Endodermal cell (in vitro differentiated cells): Measurements from ENCODE around the gene EMD. TPM values are rescaled to one million over a fixed set of nuclear protein-coding genes. Genes with fewer than 3 reads are reported as not detected.

Experiments
- DNase-seq: peaks from one replicate; pipeline ENCODE4 v3.0.0-alpha.2; 2017
- H3K27ac ChIP-seq: 2 replicates; pipeline ENCODE4 v1.5.1; 2013; ENCODE audit warnings: mild to moderate bottlenecking, low read depth, low read length, moderate library complexity
- H3K27me3 ChIP-seq: 2 replicates; pipeline ENCODE4 v1.6.1; 2013; ENCODE audit warnings: mild to moderate bottlenecking, low read length, moderate library complexity; ENCODE audit not compliant: insufficient read depth, control insufficient read depth, poor library complexity, severe bottlenecking
- H3K36me3 ChIP-seq: 2 replicates; pipeline ENCODE4 v1.7.0; 2013; ENCODE audit warnings: mild to moderate bottlenecking, low read length, moderate library complexity; ENCODE audit not compliant: control insufficient read depth, insufficient read depth
- H3K4me1 ChIP-seq: one replicate; pipeline ENCODE4 v1.7.0; 2013; ENCODE audit warnings: low read length; ENCODE audit not compliant: control insufficient read depth, insufficient read depth
- H3K4me3 ChIP-seq: 2 replicates; pipeline ENCODE4 v1.5.1; 2013; ENCODE audit warnings: mild to moderate bottlenecking, low read length, moderate library complexity
- H3K9ac ChIP-seq: 2 replicates; pipeline ENCODE4 v1.6.1; 2013; ENCODE audit warnings: mild to moderate bottlenecking, low read length, moderate library complexity; ENCODE audit not compliant: poor library complexity, severe bottlenecking; ENCODE audit errors: extremely low read depth
- H3K9me3 ChIP-seq: 2 replicates; pipeline ENCODE4 v1.6.1; 2013; ENCODE audit warnings: mild to moderate bottlenecking, low read length, moderate library complexity; ENCODE audit not compliant: control insufficient read depth
- H3K27ac Mint-ChIP-seq: 2 replicates; pipeline ENCODE4 v1.8.0; 2020; ENCODE audit warnings: mixed read lengths
- H3K27me3 Mint-ChIP-seq: 2 replicates; pipeline ENCODE4 v1.8.0; 2021; ENCODE audit warnings: mild to moderate bottlenecking, mixed read lengths; ENCODE audit not compliant: insufficient read depth
- H3K36me3 Mint-ChIP-seq: 2 replicates; pipeline ENCODE4 v1.8.0; 2020; ENCODE audit warnings: low read depth, mixed read lengths
- H3K4me1 Mint-ChIP-seq: 2 replicates; pipeline ENCODE4 v1.8.0; 2020; ENCODE audit warnings: mixed read lengths
- H3K4me3 Mint-ChIP-seq: 2 replicates; pipeline ENCODE4 v1.8.0; 2020; ENCODE audit warnings: mild to moderate bottlenecking, moderate library complexity, mixed read lengths
- H3K9me3 Mint-ChIP-seq: 2 replicates; pipeline ENCODE4 v1.8.0; 2020; ENCODE audit warnings: mild to moderate bottlenecking, mixed read lengths
- WGBS, 2 experiments: methylation state at CpG; one replicate each; pipeline versions ENCODE4 v1.1.5 to v1.1.7; 2013; ENCODE audit warnings: missing lambda C conversion rate in 2 of 2, mixed read lengths in 1 of 2; ENCODE audit not compliant: insufficient coverage in 1 of 2, insufficient read length in 1 of 2; 5-methylcytosine and 5-hydroxymethylcytosine counted together
- total RNA-seq, 2 donors: library from RNA; stranded (reverse); fragmentation: NEBNext Ultra II Directional in 1 of 2; extraction: Animal tissue kit (Norgen Biotek cat#: 25700) in 1 of 2; gene quantifications; 2 replicates in 1 of 2; 3 replicates in 1 of 2; pipeline ENCODE4 v1.2.1, GENCODE V29; 2021
- TF ChIP-seq, protein P1 (sequence below): fragments of 200-600 bp; sonication (generic); conservative IDR thresholded peaks from 2 replicates; pipeline ENCODE4 v1.5.0; 2021; ENCODE audit warnings: antibody characterized with exemption, mild to moderate bottlenecking

Gene EMD
- total RNA-seq, 2 donors from 2014 or later = 60.3 to 76.4 TPM

DNA sequence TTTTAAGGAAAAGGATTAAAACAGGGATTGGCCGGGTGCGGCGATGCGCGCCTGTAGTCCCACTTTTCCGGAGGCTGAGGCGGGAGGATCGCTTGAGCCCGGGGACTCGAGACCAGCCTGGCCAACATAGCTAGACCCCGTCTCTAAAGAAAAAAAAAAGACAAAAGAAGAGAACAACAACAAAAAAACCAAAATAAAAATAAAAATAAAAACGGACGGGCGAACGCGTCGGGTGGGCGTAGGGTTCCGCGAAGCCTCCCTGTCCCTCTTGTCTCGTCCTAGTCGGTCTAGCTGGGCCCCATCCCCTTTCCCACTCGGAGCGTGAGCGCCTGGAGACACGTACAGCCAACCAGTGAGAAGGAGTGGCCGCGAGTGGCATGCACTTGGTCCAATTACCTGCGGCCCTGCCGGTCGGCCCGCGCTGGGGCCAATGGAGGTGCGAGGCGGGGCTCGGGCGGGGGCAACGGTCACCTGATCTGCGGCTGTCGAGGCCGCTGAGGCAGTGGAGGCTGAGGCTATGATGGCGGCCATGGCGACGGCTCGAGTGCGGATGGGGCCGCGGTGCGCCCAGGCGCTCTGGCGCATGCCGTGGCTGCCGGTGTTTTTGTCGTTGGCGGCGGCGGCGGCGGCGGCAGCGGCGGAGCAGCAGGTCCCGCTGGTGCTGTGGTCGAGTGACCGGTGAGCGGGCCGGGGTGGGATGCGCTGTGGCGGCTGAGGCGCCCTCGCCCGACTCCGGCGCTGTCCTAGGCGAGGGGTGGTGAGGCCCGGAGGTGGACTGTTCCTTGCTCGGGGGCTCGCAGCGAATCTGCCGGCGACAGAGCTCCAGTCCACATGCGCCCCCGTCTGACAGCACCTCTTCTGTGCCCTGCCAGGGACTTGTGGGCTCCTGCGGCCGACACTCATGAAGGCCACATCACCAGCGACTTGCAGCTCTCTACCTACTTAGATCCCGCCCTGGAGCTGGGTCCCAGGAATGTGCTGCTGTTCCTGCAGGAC is 49.4 kb downstream of the EMD start, which contains the start of gene ATP6AP1:
Gene ATP6AP1 (plus strand): TSS at position 502 of the 996 bp plus-strand sequence. CDS start 16 bp downstream, at position 518.
- Mint-ChIP-seq H3K36me3 (peaks cover 10% of the 10 kb centered on the region), H3K27me3 (no peaks in the 10 kb centered on the region), H3K27ac (peak within 1 kb of the TSS; percentile 44), H3K4me3 (peak within 1 kb of the TSS; percentile 68), H3K9me3 (peaks cover 62% of the 10 kb centered on the region), H3K4me1 (no peaks in the 10 kb centered on the region)
- Histone ChIP-seq H3K9ac (no peak within 1 kb of the TSS), H3K4me3 (peak within 1 kb of the TSS; percentile 84), H3K36me3 (no peaks in the 10 kb centered on the region), H3K9me3 (no peaks in the 10 kb centered on the region), H3K4me1 (no peaks in the 10 kb centered on the region), H3K27me3 (no peaks in the 10 kb centered on the region), H3K27ac (no peak within 1 kb of the TSS)
- TF ChIP-seq, protein P1, sequence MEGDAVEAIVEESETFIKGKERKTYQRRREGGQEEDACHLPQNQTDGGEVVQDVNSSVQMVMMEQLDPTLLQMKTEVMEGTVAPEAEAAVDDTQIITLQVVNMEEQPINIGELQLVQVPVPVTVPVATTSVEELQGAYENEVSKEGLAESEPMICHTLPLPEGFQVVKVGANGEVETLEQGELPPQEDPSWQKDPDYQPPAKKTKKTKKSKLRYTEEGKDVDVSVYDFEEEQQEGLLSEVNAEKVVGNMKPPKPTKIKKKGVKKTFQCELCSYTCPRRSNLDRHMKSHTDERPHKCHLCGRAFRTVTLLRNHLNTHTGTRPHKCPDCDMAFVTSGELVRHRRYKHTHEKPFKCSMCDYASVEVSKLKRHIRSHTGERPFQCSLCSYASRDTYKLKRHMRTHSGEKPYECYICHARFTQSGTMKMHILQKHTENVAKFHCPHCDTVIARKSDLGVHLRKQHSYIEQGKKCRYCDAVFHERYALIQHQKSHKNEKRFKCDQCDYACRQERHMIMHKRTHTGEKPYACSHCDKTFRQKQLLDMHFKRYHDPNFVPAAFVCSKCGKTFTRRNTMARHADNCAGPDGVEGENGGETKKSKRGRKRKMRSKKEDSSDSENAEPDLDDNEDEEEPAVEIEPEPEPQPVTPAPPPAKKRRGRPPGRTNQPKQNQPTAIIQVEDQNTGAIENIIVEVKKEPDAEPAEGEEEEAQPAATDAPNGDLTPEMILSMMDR = no peak
- 0 to 12% methylated on average over 3 to 86 of the region's 87 CpGs for WGBS, 2 experiments
- DNase-seq = peak; percentile 94

DNA sequence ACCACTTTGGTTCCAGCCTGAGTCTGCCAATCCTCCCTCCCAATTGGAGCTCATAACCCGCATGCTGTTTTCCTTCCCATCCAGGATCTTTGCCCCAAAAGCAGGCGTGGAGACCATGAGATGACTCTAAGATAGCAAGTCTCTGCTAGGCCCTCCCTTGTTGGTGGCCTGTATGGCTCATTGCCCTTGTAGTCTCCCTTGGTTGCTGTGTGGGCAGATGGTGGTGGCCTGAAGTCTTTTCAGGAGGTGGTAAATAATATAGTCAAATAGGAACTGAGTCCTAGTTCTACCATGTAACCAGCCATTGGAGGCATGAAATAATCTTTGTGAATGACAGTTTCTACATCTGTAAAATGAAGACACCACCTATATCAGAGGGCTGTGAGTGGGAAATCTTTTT is 50.6 kb downstream of the EMD start:
- Histone ChIP-seq H3K4me1 (no peaks in the 10 kb centered on the region), H3K27me3 (no peaks in the 10 kb centered on the region), H3K9me3 (no peaks in the 10 kb centered on the region), H3K36me3 (no peaks in the 10 kb centered on the region), H3K9ac (no peak overlapping the region), H3K27ac (no peak overlapping the region), H3K4me3 (peak overlapping the region; percentile 84)
- Mint-ChIP-seq H3K36me3 (peaks cover 11% of the 10 kb centered on the region), H3K27ac (no peak overlapping the region), H3K27me3 (no peaks in the 10 kb centered on the region), H3K9me3 (peaks cover 64% of the 10 kb centered on the region), H3K4me1 (no peaks in the 10 kb centered on the region), H3K4me3 (peak overlapping the region; percentile 68)
- DNase-seq = no peak
- TF ChIP-seq, protein P1 = no peak
- WGBS, 2 experiments = 100% methylated on average over 2 of the region's 2 CpGs; no CpG with 5 or more reads in 1 of the 2 experiments

DNA sequence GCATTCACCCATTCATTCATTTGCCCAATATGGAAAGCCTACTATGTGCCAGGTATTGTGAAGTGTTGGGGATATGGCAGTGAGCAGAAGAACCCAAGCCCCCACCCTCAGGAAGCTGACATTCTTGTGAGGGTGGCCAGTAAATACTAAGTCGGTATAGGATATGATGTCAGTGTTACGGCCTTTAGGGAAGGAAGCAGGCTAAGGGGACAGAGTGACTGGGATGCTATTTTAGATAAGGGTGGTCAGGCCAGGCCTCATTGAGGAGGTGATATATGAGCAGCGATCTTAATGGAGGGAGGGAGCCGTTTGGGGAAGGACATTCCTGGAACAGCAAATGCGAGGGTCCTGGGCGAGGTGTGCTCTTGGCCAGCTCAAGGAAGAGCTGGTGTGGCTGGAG is 51.4 kb downstream of the EMD start:
- Mint-ChIP-seq H3K9me3 (peaks cover 66% of the 10 kb centered on the region), H3K4me1 (no peaks in the 10 kb centered on the region), H3K27me3 (no peaks in the 10 kb centered on the region), H3K4me3 (no peak overlapping the region), H3K27ac (no peak overlapping the region), H3K36me3 (peaks cover 11% of the 10 kb centered on the region)
- H3K4me3 ChIP-seq = no peak overlapping the region
- TF ChIP-seq, protein P1 = no peak
- H3K27ac ChIP-seq = no peak overlapping the region
- no peaks in the 10 kb centered on the region for H3K9me3 ChIP-seq
- no peaks in the 10 kb centered on the region for H3K4me1 ChIP-seq
- no peaks in the 10 kb centered on the region for H3K36me3 ChIP-seq
- no peak overlapping the region for H3K9ac ChIP-seq
- 83 to 90% methylated on average over 6 of the region's 6 CpGs for WGBS, 2 experiments
- no peak for DNase-seq
- no peaks in the 10 kb centered on the region for H3K27me3 ChIP-seq
